ENCODE measurements around the gene KMT5B. TPM values are rescaled to one million over a fixed set of nuclear protein-coding genes. Genes with fewer than 3 reads are reported as not detected.

The KMT5B gene
- polyA plus RNA-seq, 3 donors, result 12.2 to 22.0 (median 19.5) TPM

GRCh38 chr11:68189082-68189481 lies 24.0 kb downstream of the KMT5B start:
- peaks cover 31 to 49% of the 10 kb centered on the region in 2 donors for H3K36me3 Mint-ChIP-seq
- no peak overlapping the region for H3K4me3 Mint-ChIP-seq
- TF ChIP-seq CTCF (IDR thresholded peaks at IDR 0.05), result no peak
- no peak overlapping the region for H3K27ac Mint-ChIP-seq
- H3K9me3 Mint-ChIP-seq, result peaks cover 0 to 3% (median 0%) of the 10 kb centered on the region in 7 donors
- no CpG with 5 or more reads among the region's 3 CpGs for WGBS (ENCODE audit: insufficient coverage)
- peaks cover 86% of the 10 kb centered on the region for H4K20me1 ChIP-seq (ENCODE audit: insufficient read depth, low read length)
- intact Hi-C loops (cut with micrococcal nuclease), result no loop called here
- H3K36me3 ChIP-seq (replicated peaks in 1 of 2; ENCODE audit: control insufficient read depth in 1 of 2, insufficient read depth in 2 of 2, low read length in 2 of 2), result peaks cover 20 to 47% of the 10 kb centered on the region in 2 donors
- peaks cover 19% of the 10 kb centered on the region for H3K4me1 Mint-ChIP-seq
- no peak overlapping the region for H3K4me2 ChIP-seq (replicated peaks; ENCODE audit: extremely low read depth, low read length, poor library complexity, severe bottlenecking)
- H3K27me3 Mint-ChIP-seq (ENCODE audit: low read depth in 3 of 3), result no peaks in the 10 kb centered on the region
- H3K79me2 ChIP-seq (ENCODE audit: insufficient read depth, low read length), result peaks cover 58% of the 10 kb centered on the region
- H3K4me3 ChIP-seq (replicated peaks in 1 of 3; ENCODE audit: low read depth in 2 of 3, low read length in 3 of 3), result no peak overlapping the region
- no peak overlapping the region for H3K9ac ChIP-seq (ENCODE audit: insufficient read depth, low read length, poor library complexity, severe bottlenecking)
- peak overlapping the region in 1 of 2 donors; percentile 18 for H3K27ac ChIP-seq (ENCODE audit: low read depth in 1 of 2, low read length in 2 of 2)
- H3K27me3 ChIP-seq (ENCODE audit: control insufficient read depth in 2 of 2, insufficient read depth in 2 of 2, low read length in 2 of 2), result no peaks in the 10 kb centered on the region
- no peaks in the 10 kb centered on the region for H3K9me3 ChIP-seq (replicated peaks in 1 of 2; ENCODE audit: control insufficient read depth in 1 of 2, insufficient read depth in 1 of 2, low read length in 2 of 2)
- no peak for DNase-seq
- peaks cover 0 to 4% of the 10 kb centered on the region in 2 donors for H3K4me1 ChIP-seq (ENCODE audit: control insufficient read depth in 1 of 2, insufficient read depth in 2 of 2, low read length in 2 of 2)
- no peak overlapping the region for H2AFZ ChIP-seq (ENCODE audit: insufficient read depth, low read depth, low read length, poor library complexity, severe bottlenecking)

DNA sequence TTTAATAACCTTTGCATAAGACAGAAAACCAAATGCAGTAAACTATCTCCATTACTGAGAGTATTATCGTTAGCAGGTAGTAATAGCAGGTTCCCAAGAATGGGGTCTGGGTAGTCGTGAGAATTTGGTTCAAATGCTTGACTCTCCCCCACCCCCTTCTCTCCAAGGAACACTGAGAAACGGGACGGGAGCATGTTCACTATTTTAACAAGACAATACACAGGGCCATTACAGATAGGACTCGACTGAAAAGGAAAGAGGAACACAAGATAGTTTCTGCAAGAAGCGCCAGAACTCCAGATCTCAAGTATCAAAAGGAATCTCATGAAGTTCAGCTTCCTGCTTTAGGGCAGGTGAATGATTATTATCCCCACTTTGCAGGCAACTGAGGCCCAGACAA lies 27.0 kb downstream of the KMT5B start:
- H3K4me2 ChIP-seq (replicated peaks; ENCODE audit: extremely low read depth, low read length, poor library complexity, severe bottlenecking), result no peak overlapping the region
- no peak overlapping the region for H3K4me3 ChIP-seq (replicated peaks in 1 of 3; ENCODE audit: low read depth in 2 of 3, low read length in 3 of 3)
- peak overlapping the region in 3 of 7 donors; percentile 9 to 65 (median 44) for H3K27ac Mint-ChIP-seq
- no peak for DNase-seq
- H3K79me2 ChIP-seq (ENCODE audit: insufficient read depth, low read length), result peaks cover 28% of the 10 kb centered on the region
- no peaks in the 10 kb centered on the region for H3K27me3 ChIP-seq (ENCODE audit: control insufficient read depth in 2 of 2, insufficient read depth in 2 of 2, low read length in 2 of 2)
- H3K36me3 Mint-ChIP-seq, result peaks cover 46 to 76% of the 10 kb centered on the region in 2 donors
- H3K4me1 ChIP-seq (ENCODE audit: control insufficient read depth in 1 of 2, insufficient read depth in 2 of 2, low read length in 2 of 2), result peaks cover 0 to 4% of the 10 kb centered on the region in 2 donors
- H3K9ac ChIP-seq (ENCODE audit: insufficient read depth, low read length, poor library complexity, severe bottlenecking), result no peak overlapping the region
- H4K20me1 ChIP-seq (ENCODE audit: insufficient read depth, low read length), result peaks cover 60% of the 10 kb centered on the region
- intact Hi-C loops (cut with micrococcal nuclease), result no loop called here
- H3K9me3 Mint-ChIP-seq, result peaks cover 0 to 3% (median 0%) of the 10 kb centered on the region in 7 donors
- peaks cover 42 to 77% of the 10 kb centered on the region in 2 donors for H3K36me3 ChIP-seq (replicated peaks in 1 of 2; ENCODE audit: control insufficient read depth in 1 of 2, insufficient read depth in 2 of 2, low read length in 2 of 2)
- H3K4me1 Mint-ChIP-seq, result peaks cover 13% of the 10 kb centered on the region
- no peak overlapping the region for H3K4me3 Mint-ChIP-seq
- H3K9me3 ChIP-seq (replicated peaks in 1 of 2; ENCODE audit: control insufficient read depth in 1 of 2, insufficient read depth in 1 of 2, low read length in 2 of 2), result no peaks in the 10 kb centered on the region
- no peaks in the 10 kb centered on the region for H3K27me3 Mint-ChIP-seq (ENCODE audit: low read depth in 3 of 3)
- no peak overlapping the region for H2AFZ ChIP-seq (ENCODE audit: insufficient read depth, low read depth, low read length, poor library complexity, severe bottlenecking)
- TF ChIP-seq CTCF (IDR thresholded peaks at IDR 0.05), result no peak
- no CpG with 5 or more reads among the region's 6 CpGs for WGBS (ENCODE audit: insufficient coverage)
- H3K27ac ChIP-seq (ENCODE audit: low read depth in 1 of 2, low read length in 2 of 2), result no peak overlapping the region
